GM10847 (cell line): ENCODE measurements around the gene DNAAF8.

ENCODE experiments used
- POLR2A ChIP-seq: IDR thresholded peaks from 2 replicates; pipeline ENCODE4 v1.6.1; 2011; ENCODE audit not compliant: insufficient read length; ENCODE audit errors: extremely low read depth

Gene DNAAF8

GRCh38 chr16:4693296-4693955 lies 40.9 kb upstream of the DNAAF8 start, which contains the start of gene NUDT16L1:
Gene NUDT16L1, plus strand, starts transcription at chr16:4693562. Its CDS starts 165 bp downstream, at chr16:4693727.
- TF ChIP-seq POLR2A, result peak; percentile 71

- TF ChIP-seq POLR2A, result no peak
Measured at GRCh38 chr16:4693956-4694641, 40.2 kb upstream of the DNAAF8 start.

- TF ChIP-seq POLR2A, result no peak
Measured at GRCh38 chr16:4694642-4695451, 39.5 kb upstream of the DNAAF8 start.

GRCh38 chr16:4695473-4696171 lies 38.7 kb upstream of the DNAAF8 start:
- no peak for TF ChIP-seq POLR2A

GRCh38 chr16:4696172-4696904 lies 38.0 kb upstream of the DNAAF8 start:
- no peak for TF ChIP-seq POLR2A

- TF ChIP-seq POLR2A, result no peak
Measured at GRCh38 chr16:4696905-4697847, 37.2 kb upstream of the DNAAF8 start.

- no peak for TF ChIP-seq POLR2A
Measured at GRCh38 chr16:4697848-4698291, 36.5 kb upstream of the DNAAF8 start.

GRCh38 chr16:4698321-4699045 lies 35.9 kb upstream of the DNAAF8 start:
- no peak for TF ChIP-seq POLR2A

GRCh38 chr16:4699046-4699556 lies 35.2 kb upstream of the DNAAF8 start:
- TF ChIP-seq POLR2A, result no peak

- no peak for TF ChIP-seq POLR2A
Measured at GRCh38 chr16:4700380-4700996, 33.8 kb upstream of the DNAAF8 start.

GRCh38 chr16:4700997-4701743 lies 33.2 kb upstream of the DNAAF8 start:
- TF ChIP-seq POLR2A, result no peak
